HG03103 (cell line): Measurements from ENCODE around the gene PLS1.

Experiments
- ATAC-seq: cut with Tn5 transposase; IDR thresholded peaks from one replicate; pipeline ENCODE4 v1.9.1; 2021; ENCODE audit warnings: low read depth; ENCODE audit not compliant: unreplicated experiment

Gene PLS1

DNA sequence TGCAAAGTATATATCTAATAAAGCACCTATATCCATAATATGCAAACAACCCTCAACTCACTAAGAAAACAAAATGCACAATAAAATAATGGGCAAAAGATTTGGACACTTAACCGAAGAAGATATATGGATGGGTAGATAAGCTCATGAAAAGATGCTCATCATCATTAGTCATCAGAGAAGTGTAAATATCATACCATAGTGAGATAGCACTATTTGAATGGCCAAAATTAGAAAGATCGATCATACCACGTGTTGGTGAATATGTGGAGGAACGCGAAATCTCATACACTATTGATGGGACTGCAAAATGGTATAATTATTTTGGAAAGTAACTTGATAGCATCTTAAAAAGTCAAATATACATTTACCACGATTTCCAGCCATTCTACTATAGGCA, 40.5 kb downstream of the PLS1 start:
- ATAC-seq = no peak

- no peak for ATAC-seq
These were observed 42.1 kb downstream of the PLS1 start for GRCh38 chr3:142638291-142638690.

DNA sequence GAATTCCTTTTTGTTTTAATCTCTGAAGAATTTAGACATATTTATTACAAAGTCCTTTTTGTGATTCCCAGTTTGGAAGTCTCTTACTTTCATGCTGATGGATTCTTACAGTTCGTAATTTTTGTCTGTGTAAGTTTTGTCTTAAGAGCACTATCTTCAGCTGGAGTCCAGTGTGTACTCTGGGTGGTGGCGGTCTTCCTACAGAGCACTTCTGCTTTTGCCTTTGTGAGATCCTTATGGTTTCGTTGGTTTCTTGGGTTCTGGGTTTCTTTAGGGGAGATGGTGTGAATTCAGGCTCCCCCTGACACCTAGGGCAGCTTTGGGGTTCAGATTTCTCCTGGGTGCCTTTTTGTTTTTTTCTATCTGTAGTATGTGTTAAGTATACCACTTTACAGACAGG, 45.3 kb downstream of the PLS1 start:
- no peak for ATAC-seq

DNA sequence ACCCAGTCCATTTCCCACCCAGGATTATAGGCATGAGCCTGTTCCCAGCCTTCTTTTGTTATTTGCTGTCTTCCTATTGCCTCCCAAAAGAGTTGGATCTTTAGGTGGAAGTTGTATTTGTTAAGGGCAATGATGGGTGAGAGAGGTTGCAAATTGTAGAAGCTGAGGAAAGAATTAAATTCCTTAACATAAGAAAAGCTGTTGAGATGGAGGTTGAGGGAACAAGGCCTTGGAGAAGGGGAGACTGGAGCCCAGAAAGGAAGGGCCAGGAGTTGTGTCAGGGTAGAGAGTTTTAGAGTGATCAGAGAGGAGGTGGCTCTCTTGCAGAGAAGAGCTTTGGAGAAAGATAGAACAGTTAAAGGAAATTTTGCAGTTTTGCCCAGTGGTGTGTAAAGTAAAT, 46.8 kb downstream of the PLS1 start:
- no peak for ATAC-seq

GRCh38 chr3:142644502-142644901, 48.3 kb downstream of the PLS1 start:
- ATAC-seq = no peak

- ATAC-seq = no peak
These were observed 49.1 kb downstream of the PLS1 start for GRCh38 chr3:142645236-142645793.

DNA sequence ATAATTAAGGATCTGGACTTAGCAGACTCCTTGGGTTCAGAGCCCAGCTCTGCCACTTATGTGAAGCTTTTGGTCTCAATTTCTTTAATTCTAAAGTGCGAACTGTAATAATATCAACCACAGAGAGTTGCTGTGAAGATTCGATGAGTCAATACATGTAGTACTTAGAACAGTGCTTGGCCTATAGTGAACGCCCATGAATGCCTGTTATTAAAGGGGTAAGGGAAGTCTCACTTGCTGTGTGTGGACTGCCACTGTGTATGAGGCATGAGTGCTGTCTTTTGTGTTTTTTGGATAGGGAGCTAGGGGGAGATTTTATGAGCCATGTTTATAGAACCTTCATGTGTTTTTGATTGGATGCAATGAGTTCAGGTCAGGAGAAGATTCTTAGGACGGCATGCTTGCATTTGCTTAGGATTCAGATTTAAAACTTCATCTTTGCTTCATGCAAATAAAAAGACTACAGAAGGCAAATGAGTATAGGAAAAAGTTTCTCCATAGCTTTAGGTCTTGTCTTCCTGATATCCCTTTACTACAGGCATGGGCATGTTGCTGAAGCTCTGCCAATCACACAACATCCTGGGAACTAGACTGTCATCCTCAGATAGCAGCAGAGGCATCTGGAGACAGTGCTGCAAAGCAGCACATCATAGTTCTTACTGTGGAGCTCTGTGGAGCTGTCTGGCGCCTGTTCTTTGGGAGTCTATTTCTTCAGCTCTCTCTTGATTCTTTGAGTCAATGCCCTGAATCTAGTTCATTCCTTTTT, 50.0 kb downstream of the PLS1 start:
- ATAC-seq = no peak

GRCh38 chr3:142647856-142648255, 51.7 kb downstream of the PLS1 start:
- no peak for ATAC-seq

DNA sequence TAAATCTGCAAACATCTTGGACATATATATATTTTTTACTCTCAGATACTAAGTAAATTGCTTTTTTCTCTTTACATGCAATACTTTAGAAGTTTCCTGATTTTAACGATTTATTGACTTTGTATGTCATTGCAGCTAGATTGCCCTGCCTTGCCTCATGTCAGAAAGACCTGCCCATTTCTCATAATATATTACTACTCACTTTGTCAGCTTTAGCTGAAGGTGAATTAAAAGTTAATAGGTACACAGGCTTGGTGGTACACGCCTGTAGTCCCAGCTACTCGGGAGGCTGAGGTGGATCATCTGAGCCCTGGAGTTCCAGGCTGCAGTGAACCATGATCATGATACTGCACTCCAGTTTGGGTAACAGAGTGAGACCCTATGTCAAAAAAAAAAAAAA, 52.8 kb downstream of the PLS1 start:
- ATAC-seq = no peak

DNA sequence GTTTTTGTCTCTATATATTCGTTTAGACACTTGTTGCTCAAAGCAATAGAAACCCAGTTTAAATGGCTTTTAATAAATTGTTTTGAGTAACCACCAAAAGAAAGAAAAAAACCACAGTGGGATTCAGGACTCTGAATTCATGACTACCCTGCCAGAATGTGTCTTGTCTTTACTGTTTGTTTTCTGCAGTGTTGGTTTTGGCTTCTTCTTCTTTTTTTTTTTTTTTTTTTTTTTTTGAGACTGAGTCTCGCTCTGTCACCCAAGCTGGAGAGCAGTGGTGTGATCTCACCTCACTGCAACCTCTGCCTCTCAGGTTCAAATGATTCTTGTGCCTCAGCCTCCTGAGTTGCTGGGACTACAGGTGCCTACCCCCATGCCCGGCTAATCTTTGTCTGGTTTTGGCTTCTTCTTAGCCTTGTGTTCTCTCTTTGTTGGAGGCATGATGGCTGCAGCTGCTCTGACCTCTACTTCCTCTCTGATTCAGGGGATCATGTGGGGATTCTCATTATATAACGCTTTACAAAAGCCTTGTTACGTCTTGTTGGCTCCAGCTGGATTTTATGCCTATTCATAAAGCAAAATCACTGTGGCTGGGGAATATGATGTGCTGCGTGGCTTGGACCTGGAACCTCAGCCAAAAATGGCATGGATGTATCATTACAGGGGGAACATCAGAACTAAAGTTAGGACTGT, 54.0 kb downstream of the PLS1 start:
- ATAC-seq = no peak

GRCh38 chr3:142651711-142652110, 55.5 kb downstream of the PLS1 start:
- ATAC-seq = no peak

GRCh38 chr3:142652826-142653292, 56.7 kb downstream of the PLS1 start:
- no peak for ATAC-seq

DNA sequence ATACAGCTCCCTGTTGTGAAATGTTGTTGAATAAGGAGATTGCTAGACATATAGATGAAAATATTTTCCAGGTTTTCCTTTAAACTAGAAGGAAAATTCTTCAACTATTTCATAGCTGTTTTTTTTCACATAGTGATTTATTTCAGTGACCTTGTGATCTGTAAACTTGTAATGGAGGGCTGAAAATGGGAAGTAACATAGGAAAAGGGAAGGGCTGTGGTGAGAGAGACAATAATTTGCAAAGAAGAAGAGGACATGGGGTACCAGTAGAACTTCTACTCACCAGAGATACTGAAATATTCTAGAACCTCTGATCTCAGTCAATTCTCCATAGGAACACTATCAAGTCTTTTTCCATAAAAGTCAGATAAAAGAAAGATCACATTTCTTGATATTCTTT, 60.4 kb downstream of the PLS1 start:
- no peak for ATAC-seq

- ATAC-seq = no peak
These were observed 60.8 kb downstream of the PLS1 start for GRCh38 chr3:142657033-142657432.

DNA sequence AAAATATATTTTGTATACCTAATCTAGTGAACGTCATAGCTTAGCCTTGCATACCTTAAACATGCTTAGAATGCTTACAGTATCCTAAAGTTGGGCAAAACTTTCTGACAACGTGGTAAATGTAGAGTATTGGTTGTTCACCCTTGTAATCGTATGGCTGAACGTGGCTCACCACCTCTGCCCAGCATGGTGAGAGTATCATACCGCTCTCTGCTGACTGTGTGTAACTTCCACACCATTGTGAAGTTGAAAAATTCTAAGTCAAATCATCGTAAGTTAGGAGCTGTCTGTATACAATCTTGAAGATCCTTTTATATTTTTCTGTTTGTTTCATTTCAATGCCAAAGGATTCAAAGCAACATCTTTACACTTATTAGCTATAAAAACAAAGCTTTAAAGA, 64.2 kb downstream of the PLS1 start:
- no peak for ATAC-seq

DNA sequence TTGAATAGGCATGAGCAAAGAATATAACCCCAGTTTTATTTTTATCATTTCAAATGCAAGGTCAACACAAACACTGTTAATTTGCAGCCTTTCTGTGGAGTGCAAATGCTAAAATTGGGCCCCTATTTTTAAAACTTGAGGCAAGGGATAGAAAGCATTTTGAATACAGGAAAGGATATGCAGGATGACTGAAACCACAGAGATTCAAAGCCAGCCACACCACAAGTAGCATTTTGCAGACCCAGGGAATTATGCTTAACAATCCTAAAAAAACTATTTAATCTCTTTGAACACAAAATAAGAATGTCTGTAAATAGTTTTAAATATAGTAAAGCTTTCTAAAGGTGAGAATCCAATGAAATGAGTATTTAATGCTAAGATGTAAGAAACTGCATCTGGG, 64.7 kb downstream of the PLS1 start:
- ATAC-seq = no peak

DNA sequence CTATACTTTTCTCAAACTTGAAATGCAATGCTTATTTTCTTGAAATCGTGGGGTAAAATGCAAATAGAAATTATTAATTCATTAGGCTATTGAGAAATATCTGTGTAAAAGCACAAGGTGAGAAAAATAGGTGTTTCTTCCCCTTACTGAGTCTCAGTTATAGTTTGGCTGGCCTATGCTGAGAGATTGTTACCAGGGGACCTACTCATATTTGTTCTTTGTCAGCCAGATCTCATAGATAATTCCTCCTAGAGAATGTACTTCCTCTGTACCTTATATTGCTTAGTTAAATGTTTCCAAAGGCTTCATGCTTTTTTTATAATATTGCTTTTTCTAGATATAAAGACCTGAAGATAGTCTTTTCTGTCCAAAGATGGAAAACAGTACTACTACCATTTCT, 67.7 kb downstream of the PLS1 start:
- ATAC-seq = no peak

DNA sequence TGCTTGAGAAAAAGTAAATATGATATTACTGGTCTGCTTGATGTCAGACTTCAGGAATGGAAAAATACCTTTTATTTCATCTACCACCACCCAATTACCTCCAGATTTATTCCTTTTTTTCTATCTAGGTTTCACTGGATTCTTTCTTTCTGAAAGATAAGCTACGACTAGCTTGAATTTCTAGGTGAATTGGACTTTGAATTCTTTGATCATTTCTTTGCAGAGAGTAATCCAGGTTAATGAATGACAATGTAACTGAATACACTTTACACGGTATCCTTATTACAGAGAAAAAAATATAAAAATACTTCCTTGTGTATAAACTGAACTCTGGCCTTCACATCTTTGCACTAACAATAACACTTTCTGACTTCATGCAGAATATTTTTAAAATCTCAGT, 68.1 kb downstream of the PLS1 start:
- ATAC-seq = no peak

GRCh38 chr3:142664819-142665218, 68.6 kb downstream of the PLS1 start:
- ATAC-seq = no peak

DNA sequence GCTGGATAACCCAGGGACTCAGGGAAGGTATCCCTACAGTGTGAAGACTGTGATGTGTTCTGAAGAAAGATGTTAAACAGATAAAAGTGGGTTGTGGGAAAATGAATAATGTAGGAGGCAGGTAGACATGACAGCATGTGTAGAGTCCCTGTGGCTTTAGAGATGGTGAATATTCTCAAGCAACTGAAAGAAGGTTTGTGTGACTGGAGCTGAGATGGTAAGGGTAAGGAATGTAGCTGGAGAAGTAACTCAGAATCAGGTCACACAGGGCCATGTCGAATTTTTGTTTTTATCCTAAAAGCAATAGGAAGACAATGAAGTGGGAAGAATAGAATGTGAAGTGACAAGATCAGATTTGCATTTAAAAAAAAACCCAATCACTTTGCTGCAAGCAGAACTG, 73.9 kb downstream of the PLS1 start:
- no peak for ATAC-seq

DNA sequence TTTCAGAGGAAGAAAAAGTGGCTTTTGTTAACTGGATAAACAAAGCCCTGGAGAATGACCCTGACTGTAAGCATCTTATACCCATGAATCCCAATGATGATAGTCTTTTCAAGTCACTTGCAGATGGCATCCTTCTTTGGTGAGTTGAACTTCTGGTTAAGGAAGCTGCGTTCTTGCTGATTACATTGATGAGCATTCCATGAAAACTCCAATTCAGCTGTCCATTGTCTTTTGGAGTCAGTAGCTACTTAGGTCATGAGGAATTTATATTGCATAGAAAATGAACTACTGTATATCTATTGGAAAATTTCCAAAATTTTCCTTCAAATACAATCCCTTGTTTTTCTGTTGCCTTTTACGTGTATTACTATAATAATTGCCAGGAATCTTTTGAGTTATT, 80.0 kb downstream of the PLS1 start:
- ATAC-seq = no peak

- ATAC-seq = no peak
These were observed 84.5 kb downstream of the PLS1 start for GRCh38 chr3:142680710-142681109.
